A549 (cell line): ENCODE measurements around the gene SNRPE.
"Not testable (repeated sequence)": the region's sequence is repeated elsewhere in the genome, so short reads cannot be mapped to it uniquely, and the experiment has no call there.

Source experiments
- EP300 ChIP-seq, 2 experiments: fragments of >200 bp; sonication (Bioruptor Twin); formaldehyde crosslinking; IDR thresholded peaks; 2 replicates in 1 of 2; 3 replicates in 1 of 2; pipeline ENCODE4 v1.6.1; 2016 to 2017
- FOSL2 ChIP-seq, 2 experiments: fragments of 450-650 bp in 1 of 2; fragments of >200 bp in 1 of 2; sonication (Bioruptor Twin) in 1 of 2; formaldehyde crosslinking; IDR thresholded peaks; 2 replicates each; pipeline versions ENCODE4 v1.5.0 to v1.6.1; 2016 to 2020; ENCODE audit warnings: mild to moderate bottlenecking in 1 of 2, moderate library complexity in 1 of 2
- KDM1A ChIP-seq: fragments of 200-600 bp; sonication (generic); IDR thresholded peaks from 2 replicates; pipeline ENCODE4 v1.6.1; 2016; ENCODE audit warnings: low read depth, mild to moderate bottlenecking
- KDM5A ChIP-seq: fragments of 200-600 bp; sonication (generic); IDR thresholded peaks from 2 replicates; pipeline ENCODE4 v1.6.1; 2016; ENCODE audit warnings: antibody characterized with exemption, mild to moderate bottlenecking
- POLR2A ChIP-seq: IDR thresholded peaks from 2 replicates; pipeline ENCODE4 v1.6.1; 2012; ENCODE audit warnings: mild to moderate bottlenecking, low read length
- TF ChIP-seq, protein P1 (sequence below): fragments of >200 bp; sonication (Bioruptor Twin); formaldehyde crosslinking; IDR thresholded peaks from 3 replicates; pipeline ENCODE4 v1.5.1; 2016

DNA sequence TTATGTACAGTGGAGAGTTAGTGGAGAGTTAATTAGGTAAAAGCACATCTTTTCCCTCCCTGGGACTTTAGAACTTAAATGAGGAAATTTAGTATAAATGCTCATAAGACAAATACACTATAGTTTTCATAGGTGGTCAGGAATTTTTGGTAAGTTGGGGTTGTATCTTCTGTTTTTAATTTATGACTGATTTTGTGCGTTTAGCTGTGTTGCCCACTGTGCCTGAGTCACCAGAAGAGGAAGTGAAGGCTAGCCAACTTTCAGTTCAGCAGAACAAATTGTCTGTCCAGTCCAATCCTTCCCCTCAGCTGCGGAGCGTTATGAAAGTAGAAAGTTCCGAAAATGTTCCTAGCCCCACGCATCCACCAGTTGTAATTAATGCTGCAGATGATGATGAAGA lies 32.2 kb upstream of the SNRPE start:
- TF ChIP-seq FOSL2 (IDR thresholded peaks at IDR 0.05); FOSL2 (CRISPR knock-in tag; IDR thresholded peaks at IDR 0.05); EP300 (IDR thresholded peaks at IDR 0.05); POLR2A; KDM1A; KDM5A: not testable (repeated sequence)
- TF ChIP-seq, protein P1, sequence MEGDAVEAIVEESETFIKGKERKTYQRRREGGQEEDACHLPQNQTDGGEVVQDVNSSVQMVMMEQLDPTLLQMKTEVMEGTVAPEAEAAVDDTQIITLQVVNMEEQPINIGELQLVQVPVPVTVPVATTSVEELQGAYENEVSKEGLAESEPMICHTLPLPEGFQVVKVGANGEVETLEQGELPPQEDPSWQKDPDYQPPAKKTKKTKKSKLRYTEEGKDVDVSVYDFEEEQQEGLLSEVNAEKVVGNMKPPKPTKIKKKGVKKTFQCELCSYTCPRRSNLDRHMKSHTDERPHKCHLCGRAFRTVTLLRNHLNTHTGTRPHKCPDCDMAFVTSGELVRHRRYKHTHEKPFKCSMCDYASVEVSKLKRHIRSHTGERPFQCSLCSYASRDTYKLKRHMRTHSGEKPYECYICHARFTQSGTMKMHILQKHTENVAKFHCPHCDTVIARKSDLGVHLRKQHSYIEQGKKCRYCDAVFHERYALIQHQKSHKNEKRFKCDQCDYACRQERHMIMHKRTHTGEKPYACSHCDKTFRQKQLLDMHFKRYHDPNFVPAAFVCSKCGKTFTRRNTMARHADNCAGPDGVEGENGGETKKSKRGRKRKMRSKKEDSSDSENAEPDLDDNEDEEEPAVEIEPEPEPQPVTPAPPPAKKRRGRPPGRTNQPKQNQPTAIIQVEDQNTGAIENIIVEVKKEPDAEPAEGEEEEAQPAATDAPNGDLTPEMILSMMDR, result not testable (repeated sequence)
